LNCaP clone FGC (cell line): Measurements from ENCODE around the gene EIF2S3.

Source experiments
- DNase-seq: peaks from one replicate; pipeline ENCODE4 v3.0.0-alpha.2; 2011; ENCODE audit warnings: low read depth
- H3K4me3 ChIP-seq: 2 replicates; pipeline ENCODE4 v1.5.1; 2011; ENCODE audit warnings: mild to moderate bottlenecking, low read depth, low read length, control low read depth
- CTCF ChIP-seq: IDR thresholded peaks from 2 replicates; pipeline ENCODE4 v1.5.1; 2012; ENCODE audit warnings: mild to moderate bottlenecking; ENCODE audit not compliant: control insufficient read depth, insufficient read depth; ENCODE audit errors: extremely low read depth

EIF2S3 gene

GRCh38 chrX:24018809-24019208, 35.9 kb upstream of the EIF2S3 start:
- no peak for TF ChIP-seq CTCF
- no peak for DNase-seq
- H3K4me3 ChIP-seq, result no peak overlapping the region

GRCh38 chrX:24019448-24019847, 35.3 kb upstream of the EIF2S3 start:
- TF ChIP-seq CTCF, result no peak
- H3K4me3 ChIP-seq, result no peak overlapping the region
- no peak for DNase-seq

GRCh38 chrX:24020306-24020876, 34.4 kb upstream of the EIF2S3 start:
- no peak overlapping the region for H3K4me3 ChIP-seq
- no peak for DNase-seq
- no peak for TF ChIP-seq CTCF

GRCh38 chrX:24023544-24023943, 31.2 kb upstream of the EIF2S3 start:
- no peak for TF ChIP-seq CTCF
- H3K4me3 ChIP-seq, result peak overlapping the region; percentile 73
- no peak for DNase-seq

- DNase-seq, result no peak
- peak overlapping the region; percentile 73 for H3K4me3 ChIP-seq
- TF ChIP-seq CTCF, result no peak
Observed at GRCh38 chrX:24023972-24024669, 30.6 kb upstream of the EIF2S3 start.

GRCh38 chrX:24024819-24025740, 29.7 kb upstream of the EIF2S3 start:
- peak; percentile 22; the same call in 1 of the 2 replicates for TF ChIP-seq CTCF
- peak; percentile 40 for DNase-seq
- peak overlapping the region; percentile 73 for H3K4me3 ChIP-seq
